HEK293 (cell line): Measurements from ENCODE around the gene DPH6.

Experiments used
- BCL11A ChIP-seq: fragments of 450-650 bp; formaldehyde crosslinking; IDR thresholded peaks from 2 replicates; pipeline ENCODE4 v1.5.1; 2016; ENCODE audit warnings: low read depth, missing biosample characterization, missing genetic modification characterization
- GLI2 ChIP-seq: fragments of 450-650 bp; formaldehyde crosslinking; IDR thresholded peaks from 2 replicates; pipeline ENCODE4; 2017; ENCODE audit warnings: missing biosample characterization, missing genetic modification characterization, low read depth, borderline replicate concordance
- GLI4 ChIP-seq: fragments of 450-650 bp; formaldehyde crosslinking; IDR thresholded peaks from 2 replicates; pipeline ENCODE4 v1.5.1; 2016; ENCODE audit warnings: missing biosample characterization, missing genetic modification characterization
- KLF1 ChIP-seq: fragments of 450-650 bp; formaldehyde crosslinking; IDR thresholded peaks from 2 replicates; pipeline ENCODE4 v1.5.1; 2016; ENCODE audit warnings: missing biosample characterization, missing genetic modification characterization
- MZF1 ChIP-seq: fragments of 450-650 bp; formaldehyde crosslinking; IDR thresholded peaks from 2 replicates; pipeline ENCODE4 v1.5.1; 2017; ENCODE audit warnings: missing biosample characterization, missing genetic modification characterization, borderline replicate concordance
- SP2 ChIP-seq: fragments of 450-650 bp; formaldehyde crosslinking; IDR thresholded peaks from 2 replicates; pipeline ENCODE4 v1.5.1; 2016; ENCODE audit warnings: missing biosample characterization, missing genetic modification characterization
- SP3 ChIP-seq: fragments of 450-650 bp; formaldehyde crosslinking; IDR thresholded peaks from 2 replicates; pipeline ENCODE4 v1.5.1; 2016; ENCODE audit warnings: missing biosample characterization, missing genetic modification characterization
- SP7 ChIP-seq: fragments of 450-650 bp; formaldehyde crosslinking; IDR thresholded peaks from 2 replicates; pipeline ENCODE4 v1.5.1; 2016; ENCODE audit warnings: missing biosample characterization, missing genetic modification characterization
- TRIM28 ChIP-seq: IDR thresholded peaks from 2 replicates; pipeline ENCODE4 v1.6.1; 2011; ENCODE audit warnings: low read length, control low read depth, borderline replicate concordance
- YY2 ChIP-seq: fragments of 450-650 bp; formaldehyde crosslinking; IDR thresholded peaks from 2 replicates; pipeline ENCODE4 v1.5.1; 2016; ENCODE audit warnings: missing biosample characterization, missing genetic modification characterization
- ZEB2 ChIP-seq: fragments of 450-650 bp; formaldehyde crosslinking; IDR thresholded peaks from 2 replicates; pipeline ENCODE4 v1.5.1; 2016; ENCODE audit warnings: missing biosample characterization, missing genetic modification characterization
- ZFP37 ChIP-seq: fragments of 450-650 bp; formaldehyde crosslinking; IDR thresholded peaks from 2 replicates; pipeline ENCODE4 v1.5.1; 2016; ENCODE audit warnings: missing biosample characterization, missing genetic modification characterization
- ZIC2 ChIP-seq: fragments of 450-650 bp; formaldehyde crosslinking; IDR thresholded peaks from 2 replicates; pipeline ENCODE4 v1.5.1; 2016; ENCODE audit warnings: missing biosample characterization, missing genetic modification characterization
- ZNF114 ChIP-seq: fragments of 450-650 bp; formaldehyde crosslinking; IDR thresholded peaks from 2 replicates; pipeline ENCODE4 v1.5.0; 2017; ENCODE audit warnings: missing biosample characterization, missing genetic modification characterization
- ZNF121 ChIP-seq: fragments of 450-650 bp; formaldehyde crosslinking; IDR thresholded peaks from 2 replicates; pipeline ENCODE4 v1.5.1; 2016; ENCODE audit warnings: missing biosample characterization, missing genetic modification characterization
- ZNF169 ChIP-seq: fragments of 450-650 bp; formaldehyde crosslinking; IDR thresholded peaks from 2 replicates; pipeline ENCODE4 v1.5.1; 2016; ENCODE audit warnings: missing biosample characterization, missing genetic modification characterization
- ZNF202 ChIP-seq: fragments of 450-650 bp; formaldehyde crosslinking; IDR thresholded peaks from 2 replicates; pipeline ENCODE4 v1.5.1; 2016; ENCODE audit warnings: missing biosample characterization, missing genetic modification characterization, borderline replicate concordance
- ZNF211 ChIP-seq: fragments of 450-650 bp; formaldehyde crosslinking; IDR thresholded peaks from 2 replicates; pipeline ENCODE4 v1.5.1; 2016; ENCODE audit warnings: low read depth, missing biosample characterization, missing genetic modification characterization
- ZNF248 ChIP-seq: fragments of 450-650 bp; formaldehyde crosslinking; IDR thresholded peaks from 2 replicates; pipeline ENCODE4 v1.5.1; 2017; ENCODE audit warnings: missing biosample characterization, missing genetic modification characterization
- ZNF324 ChIP-seq: fragments of 450-650 bp; formaldehyde crosslinking; IDR thresholded peaks from 2 replicates; pipeline ENCODE4 v1.5.1; 2016; ENCODE audit warnings: missing biosample characterization, missing genetic modification characterization
- ZNF433 ChIP-seq: fragments of 450-650 bp; formaldehyde crosslinking; IDR thresholded peaks from 2 replicates; pipeline ENCODE4 v1.5.1; 2016; ENCODE audit warnings: missing biosample characterization, missing genetic modification characterization, low read depth
- ZNF473 ChIP-seq: fragments of 450-650 bp; formaldehyde crosslinking; IDR thresholded peaks from 2 replicates; pipeline ENCODE4 v1.5.1; 2017; ENCODE audit warnings: missing biosample characterization, missing genetic modification characterization
- ZNF549 ChIP-seq: fragments of 450-650 bp; IDR thresholded peaks from 2 replicates; pipeline ENCODE4 v1.5.1; 2018; ENCODE audit warnings: missing biosample characterization, missing genetic modification characterization, mild to moderate bottlenecking, inconsistent platforms, moderate library complexity
- ZNF664 ChIP-seq: fragments of 450-650 bp; formaldehyde crosslinking; IDR thresholded peaks from 2 replicates; pipeline ENCODE4 v1.5.1; 2016; ENCODE audit warnings: missing biosample characterization, missing genetic modification characterization
- ZNF704 ChIP-seq: fragments of 450-650 bp; formaldehyde crosslinking; IDR thresholded peaks from 2 replicates; pipeline ENCODE4 v1.5.1; 2016; ENCODE audit warnings: missing biosample characterization, missing genetic modification characterization
- ZNF777 ChIP-seq: fragments of 450-650 bp; formaldehyde crosslinking; IDR thresholded peaks from 2 replicates; pipeline ENCODE4 v1.5.1; 2017; ENCODE audit warnings: missing biosample characterization, missing genetic modification characterization, borderline replicate concordance
- ZNF791 ChIP-seq: fragments of 450-650 bp; formaldehyde crosslinking; IDR thresholded peaks from 2 replicates; pipeline ENCODE4 v1.5.1; 2016; ENCODE audit warnings: missing biosample characterization, missing genetic modification characterization
- ZSCAN16 ChIP-seq: fragments of 450-650 bp; formaldehyde crosslinking; IDR thresholded peaks from 2 replicates; pipeline ENCODE4 v1.5.1; 2016; ENCODE audit warnings: missing biosample characterization, missing genetic modification characterization
- TF ChIP-seq, protein P1 (sequence below): fragments of 450-650 bp; formaldehyde crosslinking; IDR thresholded peaks from 2 replicates; pipeline ENCODE4 v1.5.1; 2016; ENCODE audit warnings: missing biosample characterization, missing genetic modification characterization
- TF ChIP-seq, protein P2 (sequence below): fragments of 450-650 bp; formaldehyde crosslinking; IDR thresholded peaks from 2 replicates; pipeline ENCODE4 v1.5.1; 2016; ENCODE audit warnings: missing biosample characterization, missing genetic modification characterization
- TF ChIP-seq, protein P3 (sequence below): fragments of 450-650 bp; formaldehyde crosslinking; IDR thresholded peaks from 2 replicates; pipeline ENCODE4 v1.5.1; 2016; ENCODE audit warnings: missing biosample characterization, missing genetic modification characterization
- TF ChIP-seq, protein P4 (sequence below): fragments of 450-650 bp; formaldehyde crosslinking; IDR thresholded peaks from 2 replicates; pipeline ENCODE4 v1.5.1; 2017; ENCODE audit warnings: missing biosample characterization, mild to moderate bottlenecking, missing genetic modification characterization, moderate library complexity

DPH6 gene

DNA sequence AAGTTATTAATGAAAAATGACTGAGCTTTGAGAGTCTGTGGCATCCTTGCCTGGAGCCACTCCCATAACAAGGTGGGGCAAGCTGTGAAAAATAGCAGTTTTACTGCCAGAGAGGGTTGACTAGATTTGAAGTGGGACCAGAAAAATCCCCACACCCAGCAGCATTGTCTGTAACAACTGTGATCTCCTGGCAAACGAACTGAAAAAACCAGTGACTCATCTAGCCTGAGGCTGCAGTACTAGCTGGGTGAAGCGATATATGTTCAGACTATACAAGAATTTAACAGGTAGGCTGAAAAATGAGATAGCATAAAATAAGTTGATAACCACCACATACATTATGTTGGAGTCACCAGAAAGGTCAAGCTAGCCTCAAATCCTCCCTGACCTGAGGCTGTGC is 64.0 kb downstream of the DPH6 start (continued):
- no peak for TF ChIP-seq ZNF704 (tag by site-specific recombination)
- 0 out of 2 replicates have a peak, but pooled peaks have one; percentile 12 for TF ChIP-seq KLF1
- no peak for TF ChIP-seq ZNF777 (tag by site-specific recombination)
- TF ChIP-seq ZNF473, result no peak
- TF ChIP-seq ZNF202 (tag by site-specific recombination), result no peak
- TF ChIP-seq ZNF248 (tag by site-specific recombination), result no peak
- no peak for TF ChIP-seq SP7 (tag by site-specific recombination)
- peak; percentile 33; the same call in 1 of the 2 replicates for TF ChIP-seq ZNF664 (tag by site-specific recombination)
- no peak for TF ChIP-seq GLI2 (tag by site-specific recombination)
- no peak for TF ChIP-seq ZNF433 (tag by site-specific recombination)
- TF ChIP-seq ZEB2 (tag by site-specific recombination), result no peak
- TF ChIP-seq GLI4 (tag by site-specific recombination), result no peak
- TF ChIP-seq, protein P1, sequence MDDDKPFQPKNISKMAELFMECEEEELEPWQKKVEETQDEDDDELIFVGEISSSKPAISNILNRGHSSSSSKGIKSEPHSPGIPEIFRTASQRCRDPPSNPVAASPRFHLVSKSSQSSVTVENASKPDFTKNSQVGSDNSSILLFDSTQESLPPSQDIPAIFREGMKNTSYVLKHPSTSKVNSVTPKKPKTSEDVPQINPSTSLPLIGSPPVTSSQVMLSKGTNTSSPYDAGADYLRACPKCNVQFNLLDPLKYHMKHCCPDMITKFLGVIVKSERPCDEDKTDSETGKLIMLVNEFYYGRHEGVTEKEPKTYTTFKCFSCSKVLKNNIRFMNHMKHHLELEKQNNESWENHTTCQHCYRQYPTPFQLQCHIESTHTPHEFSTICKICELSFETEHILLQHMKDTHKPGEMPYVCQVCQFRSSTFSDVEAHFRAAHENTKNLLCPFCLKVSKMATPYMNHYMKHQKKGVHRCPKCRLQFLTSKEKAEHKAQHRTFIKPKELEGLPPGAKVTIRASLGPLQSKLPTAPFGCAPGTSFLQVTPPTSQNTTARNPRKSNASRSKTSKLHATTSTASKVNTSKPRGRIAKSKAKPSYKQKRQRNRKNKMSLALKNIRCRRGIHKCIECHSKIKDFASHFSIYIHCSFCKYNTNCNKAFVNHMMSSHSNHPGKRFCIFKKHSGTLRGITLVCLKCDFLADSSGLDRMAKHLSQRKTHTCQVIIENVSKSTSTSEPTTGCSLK (tag by site-specific recombination), result no peak
- TF ChIP-seq ZNF211 (tag by site-specific recombination), result no peak
- no peak for TF ChIP-seq TRIM28
- TF ChIP-seq ZNF169 (tag by site-specific recombination), result no peak
- no peak for TF ChIP-seq ZIC2 (tag by site-specific recombination)
- TF ChIP-seq MZF1, result peak; percentile 94
- no peak for TF ChIP-seq ZNF121 (tag by site-specific recombination)
- no peak for TF ChIP-seq ZNF549 (tag by site-specific recombination)
- TF ChIP-seq ZNF324, result no peak
- no peak for TF ChIP-seq ZNF114 (tag by site-specific recombination)
- no peak for TF ChIP-seq BCL11A
- TF ChIP-seq, protein P2, sequence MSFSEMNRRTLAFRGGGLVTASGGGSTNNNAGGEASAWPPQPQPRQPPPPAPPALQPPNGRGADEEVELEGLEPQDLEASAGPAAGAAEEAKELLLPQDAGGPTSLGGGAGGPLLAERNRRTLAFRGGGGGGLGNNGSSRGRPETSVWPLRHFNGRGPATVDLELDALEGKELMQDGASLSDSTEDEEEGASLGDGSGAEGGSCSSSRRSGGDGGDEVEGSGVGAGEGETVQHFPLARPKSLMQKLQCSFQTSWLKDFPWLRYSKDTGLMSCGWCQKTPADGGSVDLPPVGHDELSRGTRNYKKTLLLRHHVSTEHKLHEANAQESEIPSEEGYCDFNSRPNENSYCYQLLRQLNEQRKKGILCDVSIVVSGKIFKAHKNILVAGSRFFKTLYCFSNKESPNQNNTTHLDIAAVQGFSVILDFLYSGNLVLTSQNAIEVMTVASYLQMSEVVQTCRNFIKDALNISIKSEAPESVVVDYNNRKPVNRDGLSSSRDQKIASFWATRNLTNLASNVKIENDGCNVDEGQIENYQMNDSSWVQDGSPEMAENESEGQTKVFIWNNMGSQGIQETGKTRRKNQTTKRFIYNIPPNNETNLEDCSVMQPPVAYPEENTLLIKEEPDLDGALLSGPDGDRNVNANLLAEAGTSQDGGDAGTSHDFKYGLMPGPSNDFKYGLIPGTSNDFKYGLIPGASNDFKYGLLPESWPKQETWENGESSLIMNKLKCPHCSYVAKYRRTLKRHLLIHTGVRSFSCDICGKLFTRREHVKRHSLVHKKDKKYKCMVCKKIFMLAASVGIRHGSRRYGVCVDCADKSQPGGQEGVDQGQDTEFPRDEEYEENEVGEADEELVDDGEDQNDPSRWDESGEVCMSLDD (tag by site-specific recombination), result no peak
- TF ChIP-seq ZNF791 (tag by site-specific recombination), result no peak
- no peak for TF ChIP-seq SP3 (tag by site-specific recombination)
- TF ChIP-seq, protein P3, sequence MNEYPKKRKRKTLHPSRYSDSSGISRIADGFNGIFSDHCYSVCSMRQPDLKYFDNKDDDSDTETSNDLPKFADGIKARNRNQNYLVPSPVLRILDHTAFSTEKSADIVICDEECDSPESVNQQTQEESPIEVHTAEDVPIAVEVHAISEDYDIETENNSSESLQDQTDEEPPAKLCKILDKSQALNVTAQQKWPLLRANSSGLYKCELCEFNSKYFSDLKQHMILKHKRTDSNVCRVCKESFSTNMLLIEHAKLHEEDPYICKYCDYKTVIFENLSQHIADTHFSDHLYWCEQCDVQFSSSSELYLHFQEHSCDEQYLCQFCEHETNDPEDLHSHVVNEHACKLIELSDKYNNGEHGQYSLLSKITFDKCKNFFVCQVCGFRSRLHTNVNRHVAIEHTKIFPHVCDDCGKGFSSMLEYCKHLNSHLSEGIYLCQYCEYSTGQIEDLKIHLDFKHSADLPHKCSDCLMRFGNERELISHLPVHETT (tag by site-specific recombination), result no peak
- TF ChIP-seq ZSCAN16, result no peak
- TF ChIP-seq, protein P4, sequence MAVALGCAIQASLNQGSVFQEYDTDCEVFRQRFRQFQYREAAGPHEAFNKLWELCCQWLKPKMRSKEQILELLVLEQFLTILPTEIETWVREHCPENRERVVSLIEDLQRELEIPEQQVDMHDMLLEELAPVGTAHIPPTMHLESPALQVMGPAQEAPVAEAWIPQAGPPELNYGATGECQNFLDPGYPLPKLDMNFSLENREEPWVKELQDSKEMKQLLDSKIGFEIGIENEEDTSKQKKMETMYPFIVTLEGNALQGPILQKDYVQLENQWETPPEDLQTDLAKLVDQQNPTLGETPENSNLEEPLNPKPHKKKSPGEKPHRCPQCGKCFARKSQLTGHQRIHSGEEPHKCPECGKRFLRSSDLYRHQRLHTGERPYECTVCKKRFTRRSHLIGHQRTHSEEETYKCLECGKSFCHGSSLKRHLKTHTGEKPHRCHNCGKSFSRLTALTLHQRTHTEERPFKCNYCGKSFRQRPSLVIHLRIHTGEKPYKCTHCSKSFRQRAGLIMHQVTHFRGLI (tag by site-specific recombination), result no peak
- no peak for TF ChIP-seq YY2
- TF ChIP-seq ZFP37 (tag by site-specific recombination), result no peak
- no peak for TF ChIP-seq SP2
- TF ChIP-seq, all 188 proteins: peak for 6
